ENCODE results near the gene SLC25A4.
"Not testable (repeated sequence)": the region's sequence is repeated elsewhere in the genome, so short reads cannot be mapped to it uniquely, and the experiment has no call there.

SLC25A4 gene

GRCh38 chr4:185182239-185182638 lies 39.2 kb downstream of the SLC25A4 start:
- no peak for DNase-seq (ENCODE audit: low read depth in 2 of 2)

DNA sequence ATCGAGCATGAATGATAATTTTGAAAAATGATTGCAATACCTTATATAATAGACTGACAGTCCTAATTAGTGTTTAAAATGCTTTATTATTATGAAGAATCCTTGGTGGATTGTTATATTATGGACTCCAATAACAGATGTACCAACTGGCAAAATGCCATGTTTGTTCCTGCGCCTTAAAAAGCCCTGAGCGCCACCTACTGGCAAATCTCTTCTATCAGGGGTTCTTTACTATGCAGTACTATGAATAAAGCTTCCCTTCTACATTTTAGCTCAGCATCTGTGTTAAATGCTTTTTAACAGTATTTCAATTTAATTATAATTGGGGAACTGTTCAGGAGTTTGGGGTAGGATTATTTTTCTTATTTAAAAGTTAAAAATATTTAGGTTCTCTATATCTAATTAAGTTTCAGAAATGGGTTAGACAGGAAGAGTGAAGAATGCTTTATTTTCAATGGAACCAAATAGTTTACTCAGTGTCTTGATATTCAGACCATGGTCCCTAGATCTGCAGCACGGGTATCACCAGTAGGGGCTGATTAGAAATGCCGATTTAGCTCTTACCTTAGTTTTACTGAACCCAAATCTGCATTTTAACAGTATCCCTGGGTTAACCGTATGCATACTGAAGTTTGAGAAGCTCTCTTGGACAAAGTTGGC lies 40.7 kb downstream of the SLC25A4 start:
- peak; percentile 55 to 63 for DNase-seq (ENCODE audit: low read depth in 2 of 2)

DNA sequence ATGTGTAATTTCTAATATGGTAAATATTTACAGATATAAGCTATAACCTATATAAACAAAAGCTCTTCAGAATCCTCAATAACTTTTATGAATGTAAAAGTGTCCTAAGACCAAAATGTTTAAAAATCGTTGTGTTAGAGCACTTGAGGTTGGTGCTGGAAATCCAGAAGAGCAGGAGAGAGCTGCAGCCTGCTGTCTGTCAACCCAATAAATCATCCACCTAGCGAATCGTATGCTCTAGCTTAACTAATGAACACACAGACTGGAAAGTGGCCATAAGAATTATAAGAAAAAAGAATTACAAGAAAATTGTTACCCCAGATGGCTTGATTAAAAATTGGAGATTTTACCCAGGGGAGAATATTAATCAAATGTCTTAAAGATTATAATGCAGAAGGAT lies 43.7 kb downstream of the SLC25A4 start:
- DNase-seq (ENCODE audit: low read depth in 2 of 2): no peak

DNA sequence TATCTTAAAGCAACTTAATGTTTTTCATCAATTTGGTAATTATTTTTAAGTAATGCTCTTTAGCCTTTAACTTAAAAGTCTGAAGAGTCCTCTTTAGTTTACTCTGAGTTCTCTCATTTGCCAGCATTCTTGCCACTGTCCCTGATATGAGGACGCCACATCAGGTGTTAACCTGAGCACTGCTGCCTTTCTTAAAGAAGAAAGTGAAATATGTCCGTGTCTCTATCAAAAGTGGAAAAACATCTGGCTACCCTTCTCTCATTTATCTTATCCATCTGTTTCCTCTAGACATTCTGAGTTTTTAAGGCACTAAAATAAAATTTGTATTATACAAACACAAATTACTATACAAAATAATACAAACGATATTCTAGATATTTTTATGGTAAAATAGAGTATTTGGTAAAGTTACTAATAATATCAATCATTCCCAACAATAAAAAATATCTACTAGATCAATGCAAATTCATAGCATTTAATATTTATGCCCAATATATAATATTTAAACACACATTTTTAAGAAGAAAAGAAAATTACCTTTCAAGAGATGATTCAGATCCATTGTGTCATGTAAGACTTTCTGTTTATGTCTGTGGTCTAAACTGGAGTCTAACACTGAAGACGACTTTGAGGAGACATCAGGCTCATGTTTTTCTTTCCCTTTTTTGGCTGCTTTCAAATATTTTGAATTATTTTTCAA lies 46.7 kb downstream of the SLC25A4 start:
- no peak for DNase-seq (ENCODE audit: low read depth in 2 of 2)

GRCh38 chr4:185190306-185190856 lies 47.3 kb downstream of the SLC25A4 start:
- DNase-seq (ENCODE audit: low read depth in 2 of 2): no peak

DNA sequence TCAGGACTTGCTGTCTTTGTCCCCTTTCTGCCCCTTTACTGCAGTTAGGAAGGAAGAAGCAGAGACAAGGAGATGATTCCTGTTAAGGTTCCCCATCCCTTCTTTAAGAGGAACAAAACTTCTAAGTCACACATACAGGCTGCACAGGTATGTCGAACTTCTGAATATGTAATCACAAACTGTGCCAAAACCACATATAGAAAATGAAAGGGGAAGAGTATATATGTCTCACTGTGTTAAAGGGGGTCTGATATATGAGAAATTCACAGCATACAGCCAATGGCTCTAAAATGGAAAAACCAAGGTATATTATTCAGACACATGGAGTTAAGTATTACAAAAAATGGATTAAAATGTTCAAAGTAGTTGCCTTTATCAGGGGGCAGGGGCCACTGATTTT lies 49.0 kb downstream of the SLC25A4 start:
- DNase-seq (ENCODE audit: low read depth in 2 of 2): no peak

- DNase-seq (ENCODE audit: low read depth in 2 of 2): no peak
Observed at GRCh38 chr4:185194924-185195888, 52.1 kb downstream of the SLC25A4 start.

GRCh38 chr4:185196437-185196836 lies 53.4 kb downstream of the SLC25A4 start:
- DNase-seq (ENCODE audit: low read depth in 2 of 2): no peak

DNA sequence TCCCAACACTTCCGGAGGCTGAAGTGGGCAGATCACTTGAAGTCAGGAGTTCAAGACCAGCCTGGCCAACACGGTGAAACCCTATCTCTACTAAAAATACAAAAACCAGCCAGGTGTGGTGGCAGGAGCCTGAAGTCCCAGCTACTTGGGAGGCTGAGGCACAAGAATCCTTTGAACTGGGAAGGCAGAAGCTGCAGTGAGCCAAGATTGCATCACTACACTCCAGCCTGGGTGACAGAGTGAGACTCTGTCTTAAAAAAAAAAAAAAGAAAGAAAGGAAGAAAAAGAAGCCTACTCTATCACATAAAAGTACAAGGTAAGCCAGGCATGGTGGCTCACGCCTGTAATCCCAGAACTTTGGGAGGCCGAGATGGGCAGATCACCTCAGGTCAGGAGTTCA lies 55.1 kb downstream of the SLC25A4 start:
- DNase-seq (ENCODE audit: low read depth in 2 of 2): not testable (repeated sequence)
